ENCODE data around the gene HPSE.
"Not testable (repeated sequence)": the region's sequence is repeated elsewhere in the genome, so short reads cannot be mapped to it uniquely, and the experiment has no call there.

The HPSE gene

DNA sequence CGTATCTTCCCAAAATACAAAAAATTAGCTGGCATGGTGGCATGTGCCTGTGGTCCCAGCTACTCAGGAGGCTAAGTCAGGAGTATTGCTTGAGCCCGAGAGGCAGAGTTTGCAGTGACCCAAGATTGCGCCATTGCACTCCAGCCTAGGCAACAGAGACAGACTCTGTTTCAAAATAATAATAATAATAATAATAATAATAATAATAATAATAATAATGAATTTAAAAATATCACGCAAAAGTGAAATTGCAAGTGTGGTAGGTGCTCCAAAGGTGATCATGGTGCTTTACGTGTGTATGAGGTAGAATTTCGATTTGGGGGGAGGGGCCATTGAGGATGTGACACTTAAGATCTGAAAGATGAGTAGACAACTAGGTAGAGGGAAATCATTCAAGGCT lies 4.9 kb upstream of the HPSE start:
- Histone ChIP-seq H3K4me3 (ENCODE audit: insufficient read depth, low read depth, low read length, poor library complexity, severe bottlenecking) (no peak overlapping the region), H3K9me3 (ENCODE audit: control insufficient read depth, low read length) (no peaks in the 10 kb centered on the region), H3K27me3 (replicated peaks; ENCODE audit: control insufficient read depth, insufficient read depth, low read length, poor library complexity, severe bottlenecking) (no peaks in the 10 kb centered on the region), H3K27ac (ENCODE audit: insufficient read depth, low read length, poor library complexity, severe bottlenecking) (no peak overlapping the region), H3K4me1 (ENCODE audit: control insufficient read depth, insufficient read depth, low read length, poor library complexity, severe bottlenecking) (peaks cover 7% of the 10 kb centered on the region), H3K36me3 (ENCODE audit: control insufficient read depth, insufficient read depth, low read length) (no peaks in the 10 kb centered on the region)
- DNase-seq: no peak

DNA sequence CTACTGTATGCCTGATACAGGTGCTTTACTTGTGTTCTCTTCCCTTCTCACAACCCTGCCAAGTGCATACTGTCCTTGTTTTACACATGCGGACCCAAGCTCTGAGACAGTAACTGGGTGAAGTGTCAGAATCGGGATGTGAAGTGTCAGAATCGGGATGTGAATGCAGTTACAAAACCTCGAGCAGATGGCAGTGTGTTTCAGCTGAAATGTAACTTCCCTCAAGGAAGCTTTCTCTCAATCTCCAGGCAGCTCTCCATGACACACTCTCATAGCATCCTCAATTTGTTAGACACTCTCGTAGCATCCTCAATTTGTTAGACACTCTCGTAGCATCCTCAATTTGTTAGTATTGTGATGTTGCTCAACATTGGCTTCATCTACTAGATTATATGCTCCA lies 1.1 kb upstream of the HPSE start:
- Histone ChIP-seq H3K27ac (ENCODE audit: insufficient read depth, low read length, poor library complexity, severe bottlenecking) (no peak overlapping the region), H3K9me3 (ENCODE audit: control insufficient read depth, low read length) (no peaks in the 10 kb centered on the region), H3K4me3 (ENCODE audit: insufficient read depth, low read depth, low read length, poor library complexity, severe bottlenecking) (no peak overlapping the region), H3K36me3 (ENCODE audit: control insufficient read depth, insufficient read depth, low read length) (no peaks in the 10 kb centered on the region), H3K4me1 (ENCODE audit: control insufficient read depth, insufficient read depth, low read length, poor library complexity, severe bottlenecking) (peaks cover 8% of the 10 kb centered on the region), H3K27me3 (replicated peaks; ENCODE audit: control insufficient read depth, insufficient read depth, low read length, poor library complexity, severe bottlenecking) (no peaks in the 10 kb centered on the region)
- DNase-seq: no peak

DNA sequence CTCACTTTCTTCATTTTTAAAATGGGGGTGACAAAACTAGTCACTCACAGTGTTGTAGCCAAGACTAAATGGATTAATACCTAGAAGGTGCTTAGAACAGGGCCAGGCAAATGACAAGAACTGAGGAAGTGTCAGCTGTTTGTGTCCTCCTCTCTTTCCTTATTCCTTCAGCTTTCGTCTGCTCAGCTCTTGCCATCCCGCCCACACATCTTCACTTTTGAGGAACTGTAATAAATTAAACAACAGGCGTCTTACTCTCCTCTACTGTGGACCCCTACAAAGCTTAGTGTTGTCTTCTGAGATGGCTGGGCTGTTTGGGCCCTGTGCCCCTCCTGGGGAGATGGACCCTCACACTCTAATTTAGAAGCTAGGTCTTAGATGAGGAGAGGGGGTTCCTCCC lies 2.7 kb downstream of the HPSE start:
- DNase-seq: no peak
- H3K4me1 ChIP-seq (ENCODE audit: control insufficient read depth, insufficient read depth, low read length, poor library complexity, severe bottlenecking): peaks cover 6% of the 10 kb centered on the region
- no peak overlapping the region for H3K27ac ChIP-seq (ENCODE audit: insufficient read depth, low read length, poor library complexity, severe bottlenecking)
- no peaks in the 10 kb centered on the region for H3K9me3 ChIP-seq (ENCODE audit: control insufficient read depth, low read length)
- H3K4me3 ChIP-seq (ENCODE audit: insufficient read depth, low read depth, low read length, poor library complexity, severe bottlenecking): no peak overlapping the region
- H3K27me3 ChIP-seq (replicated peaks; ENCODE audit: control insufficient read depth, insufficient read depth, low read length, poor library complexity, severe bottlenecking): no peaks in the 10 kb centered on the region
- H3K36me3 ChIP-seq (ENCODE audit: control insufficient read depth, insufficient read depth, low read length): no peaks in the 10 kb centered on the region

DNA sequence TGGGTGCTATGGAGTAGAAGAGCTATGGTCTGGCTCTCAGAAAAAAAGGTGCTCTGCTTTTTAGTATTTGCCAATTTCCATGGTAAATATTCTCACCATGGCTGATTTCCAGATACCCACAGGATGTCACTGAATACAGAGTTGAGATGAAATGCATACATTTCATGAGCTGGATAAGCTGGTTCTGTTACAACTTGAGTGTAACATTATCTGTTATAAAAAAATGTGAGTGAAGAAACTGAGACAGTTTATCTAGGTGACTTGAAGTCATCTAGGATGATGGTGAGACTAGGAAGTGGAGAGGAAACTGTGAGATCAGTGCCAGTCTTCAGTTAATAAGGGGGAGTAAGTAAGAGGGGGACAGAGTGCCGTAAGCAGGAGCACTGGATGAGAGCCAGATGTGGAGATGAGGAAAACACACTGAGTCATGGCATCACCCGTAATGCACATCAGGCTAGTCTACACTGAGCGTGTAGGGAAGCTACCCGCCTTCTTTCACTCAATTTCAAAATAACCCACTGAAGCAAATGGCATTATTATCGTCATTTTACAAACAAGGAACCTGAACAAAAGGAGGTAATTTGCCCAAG lies 5.0 kb downstream of the HPSE start:
- H3K27ac ChIP-seq (ENCODE audit: insufficient read depth, low read length, poor library complexity, severe bottlenecking): no peak overlapping the region
- no peak overlapping the region for H3K4me3 ChIP-seq (ENCODE audit: insufficient read depth, low read depth, low read length, poor library complexity, severe bottlenecking)
- H3K9me3 ChIP-seq (ENCODE audit: control insufficient read depth, low read length): no peaks in the 10 kb centered on the region
- H3K4me1 ChIP-seq (ENCODE audit: control insufficient read depth, insufficient read depth, low read length, poor library complexity, severe bottlenecking): peaks cover 6% of the 10 kb centered on the region
- no peaks in the 10 kb centered on the region for H3K27me3 ChIP-seq (replicated peaks; ENCODE audit: control insufficient read depth, insufficient read depth, low read length, poor library complexity, severe bottlenecking)
- DNase-seq: no peak
- H3K36me3 ChIP-seq (ENCODE audit: control insufficient read depth, insufficient read depth, low read length): no peaks in the 10 kb centered on the region

DNA sequence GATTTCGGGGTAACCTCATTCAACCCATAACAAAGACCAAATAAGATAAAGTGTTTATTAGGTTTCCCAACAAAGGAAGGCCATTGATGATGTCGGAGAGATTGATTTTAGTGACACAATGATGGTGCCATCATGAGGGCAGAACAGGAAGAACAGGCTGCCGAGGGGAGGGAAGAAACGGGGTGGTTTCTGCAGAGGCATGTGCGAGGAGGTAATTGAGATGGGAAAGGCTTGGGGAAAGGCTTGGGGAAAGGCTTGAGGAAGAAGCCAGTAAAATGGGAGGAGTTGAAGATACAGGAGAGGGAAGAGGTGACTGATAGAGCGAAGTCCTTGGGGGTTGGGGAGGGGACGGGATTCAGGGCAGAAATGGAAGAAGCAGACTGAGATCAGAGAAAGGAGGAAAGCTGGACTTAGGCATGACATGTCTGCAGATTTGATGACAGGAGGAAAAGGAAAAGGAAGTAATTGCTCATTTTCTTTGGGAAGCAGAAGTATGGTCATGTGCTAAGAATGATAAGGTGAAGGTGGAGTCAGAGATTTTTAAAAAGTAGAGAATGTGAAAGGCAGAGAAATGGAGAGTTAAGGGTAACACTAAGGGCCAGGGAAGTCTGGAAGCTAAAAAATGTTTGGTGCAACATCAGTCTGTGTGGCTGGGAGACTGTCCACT lies 6.0 kb downstream of the HPSE start:
- H3K4me1 ChIP-seq (ENCODE audit: control insufficient read depth, insufficient read depth, low read length, poor library complexity, severe bottlenecking): peaks cover 3% of the 10 kb centered on the region
- no peak for DNase-seq

DNA sequence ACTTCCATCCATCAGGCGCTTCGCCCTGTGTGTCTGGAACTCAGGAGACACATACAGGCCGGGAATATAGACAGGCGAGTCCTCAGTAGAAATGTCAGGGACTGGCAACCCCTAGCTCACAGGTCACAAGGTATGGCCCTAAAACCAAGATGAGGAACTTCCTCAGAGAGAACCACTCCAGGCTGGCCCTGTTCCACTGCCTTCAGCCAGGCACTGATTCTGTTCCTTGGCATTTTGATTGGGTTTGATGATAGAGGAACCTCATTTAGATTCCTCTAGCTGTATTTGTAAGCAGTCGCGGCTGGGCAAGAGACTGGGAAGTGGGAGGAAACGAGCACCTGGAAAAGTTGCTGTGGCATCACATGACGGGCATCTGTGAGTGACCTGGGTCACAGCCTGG lies 8.1 kb downstream of the HPSE start:
- Histone ChIP-seq H3K36me3 (ENCODE audit: control insufficient read depth, insufficient read depth, low read length) (peaks cover 5% of the 10 kb centered on the region), H3K27me3 (replicated peaks; ENCODE audit: control insufficient read depth, insufficient read depth, low read length, poor library complexity, severe bottlenecking) (no peaks in the 10 kb centered on the region), H3K4me3 (ENCODE audit: insufficient read depth, low read depth, low read length, poor library complexity, severe bottlenecking) (no peak overlapping the region), H3K4me1 (ENCODE audit: control insufficient read depth, insufficient read depth, low read length, poor library complexity, severe bottlenecking) (no peaks in the 10 kb centered on the region), H3K27ac (ENCODE audit: insufficient read depth, low read length, poor library complexity, severe bottlenecking) (no peak overlapping the region), H3K9me3 (ENCODE audit: control insufficient read depth, low read length) (no peaks in the 10 kb centered on the region)
- no peak for DNase-seq

More for the DNA sequence above, 6.0 kb downstream of the HPSE start:
- no peak overlapping the region for H3K4me3 ChIP-seq (ENCODE audit: insufficient read depth, low read depth, low read length, poor library complexity, severe bottlenecking)
- H3K36me3 ChIP-seq (ENCODE audit: control insufficient read depth, insufficient read depth, low read length): no peaks in the 10 kb centered on the region
- no peak overlapping the region for H3K27ac ChIP-seq (ENCODE audit: insufficient read depth, low read length, poor library complexity, severe bottlenecking)
- no peaks in the 10 kb centered on the region for H3K9me3 ChIP-seq (ENCODE audit: control insufficient read depth, low read length)
- H3K27me3 ChIP-seq (replicated peaks; ENCODE audit: control insufficient read depth, insufficient read depth, low read length, poor library complexity, severe bottlenecking): no peaks in the 10 kb centered on the region

DNA sequence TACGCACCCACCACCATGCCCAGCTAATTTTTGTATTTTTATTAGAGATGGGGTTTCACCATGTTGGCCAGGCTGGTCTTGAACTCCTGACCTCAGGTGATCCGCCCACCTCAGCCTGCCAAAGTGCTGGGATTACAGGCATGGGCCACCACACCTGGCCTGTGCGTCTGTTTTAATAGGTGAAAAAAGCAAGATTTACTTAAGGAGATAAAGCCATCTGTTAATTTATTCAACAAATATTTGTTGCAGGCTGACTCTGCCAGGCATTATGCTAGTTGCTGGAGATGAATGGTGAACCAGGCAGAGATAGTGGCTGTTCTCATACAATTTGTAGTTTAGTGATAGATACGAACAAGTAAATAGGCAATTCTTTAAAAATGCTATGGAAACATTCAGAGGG lies 9.3 kb downstream of the HPSE start:
- H3K4me1 ChIP-seq (ENCODE audit: control insufficient read depth, insufficient read depth, low read length, poor library complexity, severe bottlenecking); H3K9me3 ChIP-seq (ENCODE audit: control insufficient read depth, low read length); H3K36me3 ChIP-seq (ENCODE audit: control insufficient read depth, insufficient read depth, low read length); H3K27me3 ChIP-seq (replicated peaks; ENCODE audit: control insufficient read depth, insufficient read depth, low read length, poor library complexity, severe bottlenecking); H3K27ac ChIP-seq (ENCODE audit: insufficient read depth, low read length, poor library complexity, severe bottlenecking); DNase-seq; H3K4me3 ChIP-seq (ENCODE audit: insufficient read depth, low read depth, low read length, poor library complexity, severe bottlenecking): not testable (repeated sequence)

DNA sequence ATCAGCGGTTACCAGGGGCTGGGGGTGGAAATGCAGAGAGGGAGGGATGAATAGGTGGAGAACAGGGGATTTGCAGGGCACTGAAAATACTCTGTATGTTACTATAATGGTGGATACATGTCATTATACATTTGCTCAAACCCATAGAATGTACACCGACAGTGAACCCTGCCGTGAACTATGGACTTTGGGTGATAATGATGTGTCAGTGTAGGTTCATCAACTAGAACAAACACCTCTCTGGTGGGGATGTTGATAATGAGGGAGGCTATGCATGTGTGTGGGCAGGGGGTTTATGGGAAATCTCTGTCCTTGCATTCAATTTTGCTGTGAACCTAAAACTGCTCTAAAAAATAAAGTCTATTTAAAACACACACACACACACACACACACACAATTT lies 11.5 kb downstream of the HPSE start:
- H3K36me3 ChIP-seq (ENCODE audit: control insufficient read depth, insufficient read depth, low read length): peaks cover 11% of the 10 kb centered on the region
- H3K4me3 ChIP-seq (ENCODE audit: insufficient read depth, low read depth, low read length, poor library complexity, severe bottlenecking): no peak overlapping the region
- no peaks in the 10 kb centered on the region for H3K9me3 ChIP-seq (ENCODE audit: control insufficient read depth, low read length)
- no peaks in the 10 kb centered on the region for H3K27me3 ChIP-seq (replicated peaks; ENCODE audit: control insufficient read depth, insufficient read depth, low read length, poor library complexity, severe bottlenecking)
- DNase-seq: no peak
- no peaks in the 10 kb centered on the region for H3K4me1 ChIP-seq (ENCODE audit: control insufficient read depth, insufficient read depth, low read length, poor library complexity, severe bottlenecking)
- H3K27ac ChIP-seq (ENCODE audit: insufficient read depth, low read length, poor library complexity, severe bottlenecking): no peak overlapping the region

DNA sequence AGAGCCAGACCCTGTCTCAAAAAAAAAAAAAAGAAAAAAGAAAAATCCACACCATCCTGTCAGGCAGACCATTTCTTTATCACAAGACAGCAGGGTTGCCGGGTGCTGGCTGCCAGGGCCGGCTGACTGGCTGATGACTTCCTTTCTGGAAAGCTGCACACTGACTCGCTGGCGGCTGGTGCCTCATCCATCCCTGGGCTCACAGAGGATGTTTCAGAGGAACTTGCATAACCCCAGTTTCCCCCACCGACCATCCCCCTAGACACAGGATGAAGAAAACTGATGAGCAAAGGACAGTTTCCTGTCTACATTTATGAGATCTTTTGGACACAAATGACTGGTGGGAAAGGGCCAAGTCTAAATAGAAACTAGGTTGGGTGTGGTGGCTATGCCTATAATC lies 14.1 kb downstream of the HPSE start:
- Histone ChIP-seq H3K27me3 (replicated peaks; ENCODE audit: control insufficient read depth, insufficient read depth, low read length, poor library complexity, severe bottlenecking) (no peaks in the 10 kb centered on the region), H3K27ac (ENCODE audit: insufficient read depth, low read length, poor library complexity, severe bottlenecking) (no peak overlapping the region), H3K9me3 (ENCODE audit: control insufficient read depth, low read length) (no peaks in the 10 kb centered on the region), H3K4me3 (ENCODE audit: insufficient read depth, low read depth, low read length, poor library complexity, severe bottlenecking) (no peak overlapping the region), H3K4me1 (ENCODE audit: control insufficient read depth, insufficient read depth, low read length, poor library complexity, severe bottlenecking) (no peaks in the 10 kb centered on the region), H3K36me3 (ENCODE audit: control insufficient read depth, insufficient read depth, low read length) (peaks cover 20% of the 10 kb centered on the region)
- no peak for DNase-seq

DNA sequence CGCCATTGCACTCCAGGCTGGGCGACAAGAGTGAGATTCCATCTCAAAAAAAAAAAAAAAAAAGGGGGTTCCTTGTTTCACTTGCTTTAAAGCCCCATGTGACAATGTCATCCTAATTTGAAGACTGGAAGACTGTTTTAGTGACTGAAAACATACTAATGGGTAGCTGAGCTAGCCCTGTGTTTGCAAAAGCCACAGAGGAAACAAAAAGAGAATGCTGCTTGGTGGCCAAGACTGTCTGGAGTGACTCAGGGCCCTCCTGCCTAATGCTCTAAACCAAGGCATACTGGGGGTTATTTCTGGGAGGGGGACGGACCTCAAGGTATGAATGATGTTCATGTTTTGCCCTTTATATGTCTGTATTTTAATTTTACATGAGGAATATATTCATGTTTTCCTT lies 16.0 kb downstream of the HPSE start:
- Histone ChIP-seq H3K36me3 (ENCODE audit: control insufficient read depth, insufficient read depth, low read length) (peaks cover 20% of the 10 kb centered on the region), H3K4me1 (ENCODE audit: control insufficient read depth, insufficient read depth, low read length, poor library complexity, severe bottlenecking) (no peaks in the 10 kb centered on the region), H3K27ac (ENCODE audit: insufficient read depth, low read length, poor library complexity, severe bottlenecking) (no peak overlapping the region), H3K9me3 (ENCODE audit: control insufficient read depth, low read length) (no peaks in the 10 kb centered on the region), H3K4me3 (ENCODE audit: insufficient read depth, low read depth, low read length, poor library complexity, severe bottlenecking) (no peak overlapping the region), H3K27me3 (replicated peaks; ENCODE audit: control insufficient read depth, insufficient read depth, low read length, poor library complexity, severe bottlenecking) (no peaks in the 10 kb centered on the region)
- no peak for DNase-seq
